ENCODE measurements around the gene SLC41A2. TPM values are rescaled to one million over a fixed set of nuclear protein-coding genes. Genes with fewer than 3 reads are reported as not detected.

Gene SLC41A2
- total RNA-seq, 1 experiment from 2014 or later, result 4.3 TPM

DNA sequence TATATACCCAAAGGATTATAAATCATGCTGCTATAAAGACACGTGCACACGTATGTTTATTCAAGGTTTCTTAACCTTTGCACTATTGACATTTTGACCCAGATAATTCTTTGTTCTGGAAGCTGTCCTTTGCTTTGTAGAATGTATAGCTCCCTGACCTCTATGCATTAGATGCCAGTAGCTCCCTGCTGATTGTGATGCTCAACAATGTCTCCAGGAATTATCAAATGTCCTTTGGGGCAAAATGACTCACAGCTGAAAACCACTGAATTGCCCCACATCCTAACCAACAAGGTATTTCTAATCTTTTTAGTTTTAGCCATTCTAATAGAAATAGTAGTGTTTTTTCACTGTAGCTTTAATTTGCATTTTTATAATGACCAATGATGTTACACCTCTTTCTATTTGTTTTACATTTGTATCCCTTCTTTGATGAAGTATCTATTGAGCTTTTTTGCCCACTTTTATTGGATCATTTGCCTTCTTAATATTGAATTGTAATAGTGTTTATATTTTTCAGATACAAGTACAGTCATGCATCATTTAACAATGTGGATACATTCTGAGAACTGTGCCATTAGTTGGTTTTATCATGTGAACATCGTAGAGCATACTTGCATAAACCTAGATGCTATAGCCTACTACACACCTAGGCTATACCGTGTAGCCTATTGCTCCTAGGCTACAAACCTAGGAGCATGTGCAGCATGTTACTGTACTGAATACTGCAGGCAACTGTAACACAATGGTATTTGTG lies 17.7 kb upstream of the SLC41A2 start:
- no CpG with 5 or more reads among the region's 4 CpGs for WGBS (ENCODE audit: extremely low coverage, insufficient read length, low lambda C conversion rate)
- DNase-seq, result no peak
- TF ChIP-seq, protein P1, sequence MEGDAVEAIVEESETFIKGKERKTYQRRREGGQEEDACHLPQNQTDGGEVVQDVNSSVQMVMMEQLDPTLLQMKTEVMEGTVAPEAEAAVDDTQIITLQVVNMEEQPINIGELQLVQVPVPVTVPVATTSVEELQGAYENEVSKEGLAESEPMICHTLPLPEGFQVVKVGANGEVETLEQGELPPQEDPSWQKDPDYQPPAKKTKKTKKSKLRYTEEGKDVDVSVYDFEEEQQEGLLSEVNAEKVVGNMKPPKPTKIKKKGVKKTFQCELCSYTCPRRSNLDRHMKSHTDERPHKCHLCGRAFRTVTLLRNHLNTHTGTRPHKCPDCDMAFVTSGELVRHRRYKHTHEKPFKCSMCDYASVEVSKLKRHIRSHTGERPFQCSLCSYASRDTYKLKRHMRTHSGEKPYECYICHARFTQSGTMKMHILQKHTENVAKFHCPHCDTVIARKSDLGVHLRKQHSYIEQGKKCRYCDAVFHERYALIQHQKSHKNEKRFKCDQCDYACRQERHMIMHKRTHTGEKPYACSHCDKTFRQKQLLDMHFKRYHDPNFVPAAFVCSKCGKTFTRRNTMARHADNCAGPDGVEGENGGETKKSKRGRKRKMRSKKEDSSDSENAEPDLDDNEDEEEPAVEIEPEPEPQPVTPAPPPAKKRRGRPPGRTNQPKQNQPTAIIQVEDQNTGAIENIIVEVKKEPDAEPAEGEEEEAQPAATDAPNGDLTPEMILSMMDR (conservative IDR thresholded peaks at IDR 0.05), result no peak
- Histone ChIP-seq H3K27me3 (ENCODE audit: insufficient read depth, low read length) (no peaks in the 10 kb centered on the region), H3K18ac (ENCODE audit: insufficient read length, low read depth, low read length) (no peak overlapping the region), H3K4me1 (ENCODE audit: insufficient read depth, low read length) (no peaks in the 10 kb centered on the region), H2AFZ (ENCODE audit: low read length) (no peak overlapping the region), H2BK20ac (ENCODE audit: low read depth, low read length, poor library complexity, severe bottlenecking) (no peak overlapping the region), H2AK5ac (ENCODE audit: insufficient read length, low read length) (no peak overlapping the region), H3K4ac (ENCODE audit: low read depth, low read length) (no peak overlapping the region), H4K5ac (ENCODE audit: insufficient read length, low read depth, low read length) (no peak overlapping the region), H4K8ac (replicated peaks; ENCODE audit: insufficient read length, low read depth, low read length) (no peak overlapping the region), H3K27ac (ENCODE audit: insufficient read length, low read depth, low read length) (no peak overlapping the region), H4K91ac (ENCODE audit: insufficient read length, low read depth, low read length) (no peak overlapping the region), H2BK15ac (ENCODE audit: low read depth, low read length) (no peak overlapping the region), H2BK12ac (ENCODE audit: insufficient read length, low read depth, low read length) (no peak overlapping the region), H3K79me1 (ENCODE audit: insufficient read depth, low read depth, low read length, poor library complexity, severe bottlenecking) (no peaks in the 10 kb centered on the region), H4K20me1 (ENCODE audit: control insufficient read depth, insufficient read depth, insufficient read length) (no peaks in the 10 kb centered on the region), H2BK5ac (ENCODE audit: insufficient read length, low read length) (no peak overlapping the region), H3K14ac (ENCODE audit: insufficient read depth, low read length) (no peak overlapping the region), H3T11ph (ENCODE audit: low read length) (no peak overlapping the region), H3K23me2 (ENCODE audit: insufficient read length, low read depth, low read length, poor library complexity, severe bottlenecking) (peaks cover 3% of the 10 kb centered on the region), H3K9me3 (ENCODE audit: control insufficient read depth, low read depth, low read length) (no peaks in the 10 kb centered on the region), H2BK120ac (ENCODE audit: low read depth, low read length, poor library complexity, severe bottlenecking) (no peak overlapping the region), H3K4me2 (ENCODE audit: insufficient read depth, insufficient read length, low read length) (no peak overlapping the region), H3K23ac (ENCODE audit: insufficient read length, low read depth, low read length) (no peak overlapping the region), H3K79me2 (ENCODE audit: insufficient read depth, low read length) (no peaks in the 10 kb centered on the region), H3K9ac (ENCODE audit: extremely low read depth, insufficient read length, low read length) (no peak overlapping the region), H3K56ac (ENCODE audit: insufficient read length, low read depth, low read length) (no peak overlapping the region)
- Mint-ChIP-seq H3K27ac (no peak overlapping the region), H3K36me3 (ENCODE audit: insufficient read depth in 1 of 3, low read depth in 3 of 3) (no peaks in the 10 kb centered on the region), H3K4me3 (no peak overlapping the region), H3K27me3 (ENCODE audit: low read depth) (peaks cover 1% of the 10 kb centered on the region), H3K9me3 (no peaks in the 10 kb centered on the region), H3K4me1 (no peaks in the 10 kb centered on the region)
